SK-N-MC (cell line): ENCODE results near the gene GIPC2.

Experiments used
- EZH2 ChIP-seq: fragments of 200-600 bp; sonication (generic); IDR thresholded peaks from one replicate; pipeline ENCODE4 v1.6.1; 2017; ENCODE audit warnings: antibody characterized with exemption
- FOXP2 ChIP-seq: optimal IDR thresholded peaks from 2 replicates; pipeline ENCODE3; 2011; ENCODE audit warnings: mild to moderate bottlenecking, moderate library complexity; ENCODE audit not compliant: insufficient read depth; ENCODE audit errors: extremely low read length, control extremely low read depth
- POLR2AphosphoS5 ChIP-seq: IDR thresholded peaks from 2 replicates; pipeline ENCODE4 v1.6.1; 2012; ENCODE audit warnings: mild to moderate bottlenecking, low read depth, low read length, borderline replicate concordance

- TF ChIP-seq POLR2AphosphoS5: no peak
- no peak for TF ChIP-seq EZH2
- TF ChIP-seq FOXP2: no peak
Observed at GRCh38 chr1:78045563-78045925, 222 bp upstream of the GIPC2 start.
